Activated B cell treated with CpG ODN at 0.5 μM for 24 hours (primary cell): Measurements from ENCODE around the gene SLCO4A1. TPM values are rescaled to one million over a fixed set of nuclear protein-coding genes. Genes with fewer than 3 reads are reported as not detected.
A peak's percentile ranks its signal among the peaks of the same experiment; 100 is the strongest.

ENCODE experiments used
- ATAC-seq: fragments of 200-7000 bp; cut with Tn5 transposase; one replicate; pipeline ENCODE4 v1.10.0; 2021; ENCODE audit warnings: low read depth, mild to moderate bottlenecking, moderate library complexity
- CTCF ChIA-PET: fragments of 350-600 bp; sonication (Branson Sonifier 250); formaldehyde crosslinking; loops from one replicate; lab custom pipeline; 2021; ENCODE audit warnings: antibody characterized with exemption; lab: Charles Lee
- POLR2A ChIA-PET: fragments of 350-600 bp; sonication (Branson Sonifier 250); formaldehyde crosslinking; loops from one replicate; lab custom pipeline; 2021; ENCODE audit warnings: antibody characterized with exemption; lab: Charles Lee
- DNase-seq: peaks from one replicate; pipeline ENCODE4 v3.0.0; 2022
- H3K27ac Mint-ChIP-seq: one replicate; pipeline ENCODE4 v1.8.0; 2020; ENCODE audit warnings: mixed read lengths
- H3K27me3 Mint-ChIP-seq: one replicate; pipeline ENCODE4 v1.8.0; 2021; ENCODE audit warnings: mixed read lengths
- H3K36me3 Mint-ChIP-seq: one replicate; pipeline ENCODE4 v1.8.0; 2021; ENCODE audit warnings: low read depth, mixed read lengths
- H3K4me1 Mint-ChIP-seq: one replicate; pipeline ENCODE4 v1.8.0; 2021; ENCODE audit warnings: mixed read lengths
- H3K4me3 Mint-ChIP-seq: one replicate; pipeline ENCODE4 v1.8.0; 2020; ENCODE audit warnings: mild to moderate bottlenecking, mixed read lengths
- H3K9me3 Mint-ChIP-seq: one replicate; pipeline ENCODE4 v1.8.0; 2020; ENCODE audit warnings: mixed read lengths
- CTCF ChIP-seq: fragments of 200-600 bp; IDR thresholded peaks from one replicate; pipeline ENCODE4 v1.8.0; 2022; ENCODE audit warnings: antibody characterized with exemption, mild to moderate bottlenecking
- intact Hi-C: fragments of 100-400 bp; cut with micrococcal nuclease; formaldehyde crosslinking; loops from one replicate; pipeline ENCODE4 v1.15.1; 2024
- total RNA-seq: library from RNA; stranded (reverse); gene quantifications from 2 replicates; pipeline ENCODE4 v1.2.3, GENCODE V29; 2022

Gene SLCO4A1
- total RNA-seq, 1 donor from 2014 or later = 38.9 TPM

- no peaks in the 10 kb centered on the region for H3K9me3 Mint-ChIP-seq
- ChIA-PET CTCF (interaction anchor here (2.4 to 3.2 kb wide), 3 partner anchors 23 to 209 kb away, joined by 11 to 42 read pairs (median 22); partner anchors contain the start of gene SLCO4A1), POLR2A (interaction anchor here (1.0 to 4.2 kb wide), 9 partner anchors 11 to 176 kb away, joined by 3 to 57 read pairs (median 22); partner anchors contain the start of genes MRGBP and SLCO4A1)
- TF ChIP-seq CTCF = no peak
- no peaks in the 10 kb centered on the region for H3K27me3 Mint-ChIP-seq
- peak; percentile 54 for DNase-seq
- H3K36me3 Mint-ChIP-seq = no peaks in the 10 kb centered on the region
- H3K4me3 Mint-ChIP-seq = peak overlapping the region; percentile 73
- peak overlapping the region; percentile 93 for H3K27ac Mint-ChIP-seq
- intact Hi-C loops = loop anchor here (1.0 kb wide), 5 partner anchors 9 to 317 kb away; partner anchors contain the start of gene ADRM1
- peak; percentile 41 for ATAC-seq
- peaks cover 62% of the 10 kb centered on the region for H3K4me1 Mint-ChIP-seq
Measured at GRCh38 chr20:62618611-62619529, 23.4 kb upstream of the SLCO4A1 start.

- no peak for DNase-seq
- intact Hi-C loops = loop anchor here (10.0 kb wide), 1 partner anchor 304 kb away; the partner anchor contains the start of gene DIDO1
- no peak for ATAC-seq
- CTCF ChIA-PET = no interaction called here
- no peaks in the 10 kb centered on the region for H3K36me3 Mint-ChIP-seq
- POLR2A ChIA-PET = interaction anchor here (11.0 kb wide), 1 partner anchor 21 kb away, joined by 147 read pairs; the partner anchor contains the start of gene SLCO4A1
- no peak for TF ChIP-seq CTCF
- H3K4me1 Mint-ChIP-seq = peaks cover 74% of the 10 kb centered on the region
- no peak overlapping the region for H3K4me3 Mint-ChIP-seq
- no peaks in the 10 kb centered on the region for H3K9me3 Mint-ChIP-seq
- no peak overlapping the region for H3K27ac Mint-ChIP-seq
- no peaks in the 10 kb centered on the region for H3K27me3 Mint-ChIP-seq
Measured at GRCh38 chr20:62620625-62621024, 21.7 kb upstream of the SLCO4A1 start.

- POLR2A ChIA-PET = interaction anchor here (3.3 to 11.0 kb wide), 3 partner anchors 17 to 174 kb away, joined by 28 to 147 read pairs (median 48); partner anchors contain the start of genes MRGBP and SLCO4A1
- no peak overlapping the region for H3K4me3 Mint-ChIP-seq
Measured at GRCh38 chr20:62621251-62622110, 20.8 kb upstream of the SLCO4A1 start.

DNA sequence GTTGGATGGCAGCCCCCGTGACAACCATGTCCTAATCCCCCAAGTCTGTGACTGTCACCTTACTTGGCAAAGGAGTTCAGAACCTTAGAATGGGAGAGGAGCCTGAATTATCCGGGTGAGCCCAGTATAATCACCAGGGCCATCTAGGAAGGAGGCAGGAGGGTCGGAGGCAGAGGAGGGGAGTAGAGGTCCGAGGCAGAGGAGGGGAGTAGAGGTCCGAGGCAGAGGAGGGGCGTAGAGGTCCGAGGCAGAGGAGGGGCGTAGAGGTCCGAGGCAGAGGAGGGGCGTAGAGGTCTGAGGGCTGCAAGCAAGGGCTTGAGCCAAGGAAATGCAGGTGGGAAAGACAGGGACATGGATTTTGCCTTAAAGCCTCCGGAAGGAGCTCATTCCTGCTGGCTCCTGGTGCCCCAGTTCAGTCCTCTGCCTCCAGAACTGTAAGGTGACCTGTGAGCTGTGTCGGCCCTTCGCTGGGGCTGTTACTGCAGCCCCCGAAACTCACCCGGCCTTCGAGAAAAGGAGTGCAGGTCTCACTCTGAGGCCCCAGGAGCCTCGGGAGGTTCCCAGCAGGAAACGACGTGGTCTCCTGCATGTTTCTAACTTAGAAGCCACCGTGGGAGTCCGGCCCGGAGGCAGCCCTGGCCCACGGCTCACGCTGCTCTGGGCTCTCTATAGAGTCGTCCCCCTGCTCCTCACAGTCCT lies 20.0 kb upstream of the SLCO4A1 start:
- CTCF ChIA-PET = no interaction called here
- TF ChIP-seq CTCF = no peak
- H3K9me3 Mint-ChIP-seq = no peaks in the 10 kb centered on the region
- peaks cover 57% of the 10 kb centered on the region for H3K4me1 Mint-ChIP-seq
- POLR2A ChIA-PET = interaction anchor here (3.3 to 11.0 kb wide), 4 partner anchors 18 to 173 kb away, joined by 28 to 147 read pairs (median 91); partner anchors contain the start of genes MRGBP and SLCO4A1
- no peaks in the 10 kb centered on the region for H3K36me3 Mint-ChIP-seq
- no peaks in the 10 kb centered on the region for H3K27me3 Mint-ChIP-seq
- no peak overlapping the region for H3K4me3 Mint-ChIP-seq
- intact Hi-C loops = loop anchor here (10.0 kb wide), 1 partner anchor 302 kb away; the partner anchor contains the start of gene DIDO1
- H3K27ac Mint-ChIP-seq = peak overlapping the region; percentile 98
- no peak for ATAC-seq
- DNase-seq = no peak

More at GRCh38 chr20:62621251-62622110, 20.8 kb upstream of the SLCO4A1 start:
- no peaks in the 10 kb centered on the region for H3K27me3 Mint-ChIP-seq
- H3K36me3 Mint-ChIP-seq = no peaks in the 10 kb centered on the region
- CTCF ChIA-PET = no interaction called here
- DNase-seq = no peak
- H3K27ac Mint-ChIP-seq = peak overlapping the region; percentile 9
- TF ChIP-seq CTCF = no peak
- intact Hi-C loops = loop anchor here (10.0 kb wide), 1 partner anchor 303 kb away; the partner anchor contains the start of gene DIDO1
- no peaks in the 10 kb centered on the region for H3K9me3 Mint-ChIP-seq
- ATAC-seq = no peak
- H3K4me1 Mint-ChIP-seq = peaks cover 65% of the 10 kb centered on the region
